Measurements from ENCODE around the gene NARF.
A peak's percentile ranks its signal among the peaks of the same experiment; 100 is the strongest.

Gene NARF

GRCh38 chr17:82433560-82434215 lies 24.9 kb upstream of the NARF start:
- no peak for DNase-seq (ENCODE audit: low spot score)

- DNase-seq (ENCODE audit: low spot score) = peak; percentile 28
Observed at GRCh38 chr17:82434216-82434565, 24.4 kb upstream of the NARF start.

GRCh38 chr17:82435103-82435502 lies 23.4 kb upstream of the NARF start:
- no peak for DNase-seq (ENCODE audit: low spot score)

- no peak for DNase-seq (ENCODE audit: low spot score)
Observed at GRCh38 chr17:82435601-82436583, 22.6 kb upstream of the NARF start.

- DNase-seq (ENCODE audit: low spot score) = no peak
Observed at GRCh38 chr17:82436601-82437324, 21.8 kb upstream of the NARF start.

GRCh38 chr17:82437325-82437668 lies 21.2 kb upstream of the NARF start:
- no peak for DNase-seq (ENCODE audit: low spot score)

GRCh38 chr17:82438401-82439193 lies 19.9 kb upstream of the NARF start:
- no peak for DNase-seq (ENCODE audit: low spot score)

GRCh38 chr17:82439194-82439828 lies 19.2 kb upstream of the NARF start:
- no peak for DNase-seq (ENCODE audit: low spot score)

- DNase-seq (ENCODE audit: low spot score) = no peak
Observed at GRCh38 chr17:82439829-82440365, 18.6 kb upstream of the NARF start.

GRCh38 chr17:82440469-82440981 lies 18.0 kb upstream of the NARF start:
- no peak for DNase-seq (ENCODE audit: low spot score)

- DNase-seq (ENCODE audit: low spot score) = no peak
Observed at GRCh38 chr17:82440991-82441627, 17.4 kb upstream of the NARF start.

GRCh38 chr17:82441691-82442487 lies 16.7 kb upstream of the NARF start:
- no peak for DNase-seq (ENCODE audit: low spot score)

GRCh38 chr17:82442643-82443464 lies 15.7 kb upstream of the NARF start:
- DNase-seq (ENCODE audit: low spot score) = no peak

GRCh38 chr17:82443465-82444283 lies 14.9 kb upstream of the NARF start:
- no peak for DNase-seq (ENCODE audit: low spot score)

GRCh38 chr17:82444284-82444893 lies 14.2 kb upstream of the NARF start:
- DNase-seq (ENCODE audit: low spot score) = no peak

- DNase-seq (ENCODE audit: low spot score) = no peak
Observed at GRCh38 chr17:82444941-82445521, 13.5 kb upstream of the NARF start.

GRCh38 chr17:82445542-82445941 lies 13.0 kb upstream of the NARF start:
- DNase-seq (ENCODE audit: low spot score) = no peak
